NCI-H2171 (cell line): ENCODE measurements around the gene RSF1.
"Not testable (repeated sequence)": the region's sequence is repeated elsewhere in the genome, so short reads cannot be mapped to it uniquely, and the experiment has no call there.

Experiments
- DNase-seq: peaks from one replicate; lab custom pipeline; 2025; lab: John Stamatoyannopoulos, UW

The RSF1 gene, protein sequence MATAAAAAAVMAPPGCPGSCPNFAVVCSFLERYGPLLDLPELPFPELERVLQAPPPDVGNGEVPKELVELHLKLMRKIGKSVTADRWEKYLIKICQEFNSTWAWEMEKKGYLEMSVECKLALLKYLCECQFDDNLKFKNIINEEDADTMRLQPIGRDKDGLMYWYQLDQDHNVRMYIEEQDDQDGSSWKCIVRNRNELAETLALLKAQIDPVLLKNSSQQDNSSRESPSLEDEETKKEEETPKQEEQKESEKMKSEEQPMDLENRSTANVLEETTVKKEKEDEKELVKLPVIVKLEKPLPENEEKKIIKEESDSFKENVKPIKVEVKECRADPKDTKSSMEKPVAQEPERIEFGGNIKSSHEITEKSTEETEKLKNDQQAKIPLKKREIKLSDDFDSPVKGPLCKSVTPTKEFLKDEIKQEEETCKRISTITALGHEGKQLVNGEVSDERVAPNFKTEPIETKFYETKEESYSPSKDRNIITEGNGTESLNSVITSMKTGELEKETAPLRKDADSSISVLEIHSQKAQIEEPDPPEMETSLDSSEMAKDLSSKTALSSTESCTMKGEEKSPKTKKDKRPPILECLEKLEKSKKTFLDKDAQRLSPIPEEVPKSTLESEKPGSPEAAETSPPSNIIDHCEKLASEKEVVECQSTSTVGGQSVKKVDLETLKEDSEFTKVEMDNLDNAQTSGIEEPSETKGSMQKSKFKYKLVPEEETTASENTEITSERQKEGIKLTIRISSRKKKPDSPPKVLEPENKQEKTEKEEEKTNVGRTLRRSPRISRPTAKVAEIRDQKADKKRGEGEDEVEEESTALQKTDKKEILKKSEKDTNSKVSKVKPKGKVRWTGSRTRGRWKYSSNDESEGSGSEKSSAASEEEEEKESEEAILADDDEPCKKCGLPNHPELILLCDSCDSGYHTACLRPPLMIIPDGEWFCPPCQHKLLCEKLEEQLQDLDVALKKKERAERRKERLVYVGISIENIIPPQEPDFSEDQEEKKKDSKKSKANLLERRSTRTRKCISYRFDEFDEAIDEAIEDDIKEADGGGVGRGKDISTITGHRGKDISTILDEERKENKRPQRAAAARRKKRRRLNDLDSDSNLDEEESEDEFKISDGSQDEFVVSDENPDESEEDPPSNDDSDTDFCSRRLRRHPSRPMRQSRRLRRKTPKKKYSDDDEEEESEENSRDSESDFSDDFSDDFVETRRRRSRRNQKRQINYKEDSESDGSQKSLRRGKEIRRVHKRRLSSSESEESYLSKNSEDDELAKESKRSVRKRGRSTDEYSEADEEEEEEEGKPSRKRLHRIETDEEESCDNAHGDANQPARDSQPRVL (N-terminal part only)

DNA sequence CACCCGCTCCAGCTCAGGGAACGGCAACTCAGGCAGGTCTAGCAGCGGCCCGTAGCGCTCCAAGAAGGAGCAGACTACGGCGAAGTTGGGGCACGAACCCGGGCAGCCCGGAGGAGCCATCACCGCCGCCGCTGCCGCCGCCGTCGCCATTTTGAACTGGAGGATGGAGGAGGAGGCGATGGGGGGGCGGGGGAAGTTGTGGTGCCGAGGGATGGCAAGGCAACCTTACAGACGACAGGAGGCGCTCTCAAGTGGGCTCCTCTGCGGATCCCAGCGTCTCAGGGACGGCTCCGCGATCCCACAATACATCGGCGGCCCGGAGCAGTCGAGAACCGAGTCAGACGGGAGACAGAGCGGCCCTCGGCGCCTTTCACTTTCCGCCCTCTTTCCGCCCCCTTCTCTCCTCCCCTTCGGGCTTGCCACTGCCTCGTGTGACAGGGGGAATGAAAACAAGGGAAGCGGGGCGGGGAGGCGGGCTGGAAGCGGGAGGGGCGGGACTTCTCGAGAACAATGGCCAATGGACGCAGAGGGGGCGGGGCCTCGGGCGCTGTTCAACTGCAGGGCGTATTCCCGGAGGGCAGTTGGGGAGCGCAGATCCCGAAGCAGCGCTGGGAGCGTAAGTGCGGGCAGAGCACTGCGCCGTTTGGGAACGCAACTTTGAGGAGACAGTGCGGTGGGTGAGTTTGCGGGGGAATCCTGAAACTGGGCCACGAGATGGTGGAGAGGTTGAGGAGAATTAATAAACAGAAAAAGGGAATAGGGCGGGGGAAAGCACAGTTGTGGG lies at the start of gene RSF1, which contains the start of gene AAMDC:
Gene RSF1, minus strand, starts transcription at position 158 of the 784 bp plus-strand sequence. Its CDS starts 8 bp downstream, at position 150.
Gene AAMDC, plus strand, starts transcription at position 580 of the 784 bp plus-strand sequence. CDS start 21,353 bp downstream, outside the sequence.
- DNase-seq: peak; percentile 100

DNA sequence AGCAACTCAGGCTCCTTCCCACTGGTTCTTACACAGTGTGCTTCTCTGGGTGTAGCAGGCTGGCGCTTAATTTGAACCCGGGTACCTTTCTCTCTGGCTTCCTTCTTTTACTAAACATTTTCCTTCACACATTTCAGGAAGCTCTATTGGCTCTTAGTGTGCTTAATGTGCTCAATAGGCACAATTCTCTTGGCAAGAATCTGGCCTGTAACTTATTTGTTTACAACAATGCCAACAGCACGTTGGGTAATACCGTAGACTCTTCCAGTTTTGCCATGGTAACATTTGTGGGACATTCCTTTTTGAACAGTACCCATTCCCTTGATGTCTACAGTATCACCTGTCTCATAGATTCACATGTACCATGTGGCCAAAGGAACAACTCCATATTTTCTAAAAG lies 48.2 kb upstream of the RSF1 start:
- no peak for DNase-seq

DNA sequence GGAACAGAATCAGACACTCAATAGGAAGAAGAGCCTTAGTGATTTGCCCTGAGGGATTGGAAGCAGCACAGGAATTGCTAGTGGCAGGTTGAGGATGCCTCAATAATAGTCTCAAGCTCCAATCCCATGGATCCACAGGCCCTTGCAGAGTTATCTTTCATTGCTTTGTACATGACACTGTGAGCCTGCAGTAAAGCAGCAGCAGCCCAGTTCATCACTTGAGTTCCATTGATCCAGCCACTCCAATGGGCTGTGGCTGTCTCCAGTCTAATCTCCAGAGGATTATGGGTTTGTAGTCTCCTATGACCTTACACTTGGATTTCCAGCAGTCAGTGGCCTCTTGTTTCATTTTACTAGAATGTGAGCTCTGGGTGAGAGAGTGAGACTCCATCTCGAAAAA lies 45.8 kb upstream of the RSF1 start:
- no peak for DNase-seq

DNA sequence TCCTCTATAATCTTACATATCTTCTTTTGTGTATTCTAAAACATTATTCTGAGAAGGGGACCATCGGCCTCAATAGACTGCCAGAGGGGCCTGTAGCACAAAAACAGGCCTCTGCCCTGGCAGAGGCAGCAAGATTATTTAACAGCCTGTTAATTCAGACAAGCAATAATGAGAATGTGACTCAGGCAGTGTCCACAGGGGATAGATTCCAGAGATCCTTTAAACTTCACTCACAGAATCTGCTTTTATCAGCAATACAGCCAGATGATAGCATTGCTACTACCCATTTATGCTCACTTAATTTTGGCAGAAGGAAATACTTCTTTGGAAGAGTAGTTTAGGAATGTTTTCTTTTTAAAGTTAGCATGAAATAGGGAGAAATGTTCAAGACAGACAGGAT lies 45.3 kb upstream of the RSF1 start:
- DNase-seq: no peak

DNA sequence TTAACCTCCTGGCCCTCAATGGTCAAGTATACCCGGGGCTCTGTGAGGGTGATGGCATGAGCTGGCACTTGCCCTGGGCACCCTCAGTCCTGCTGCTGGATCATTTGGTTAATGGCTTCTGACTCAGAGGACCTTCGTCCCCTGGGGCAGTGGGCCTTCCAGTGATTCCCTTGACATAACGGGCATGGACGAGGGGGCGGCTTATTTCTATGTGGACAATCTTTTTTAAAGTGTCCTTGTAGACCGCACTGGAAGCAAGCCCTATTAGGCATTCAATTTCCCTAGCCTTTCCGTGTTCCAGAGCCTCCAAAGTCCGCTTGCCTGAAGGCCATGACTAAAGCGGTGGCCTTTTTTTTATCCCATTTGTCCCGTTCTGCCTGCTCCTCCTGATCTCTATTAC lies 40.9 kb upstream of the RSF1 start:
- not testable (repeated sequence) for DNase-seq

DNA sequence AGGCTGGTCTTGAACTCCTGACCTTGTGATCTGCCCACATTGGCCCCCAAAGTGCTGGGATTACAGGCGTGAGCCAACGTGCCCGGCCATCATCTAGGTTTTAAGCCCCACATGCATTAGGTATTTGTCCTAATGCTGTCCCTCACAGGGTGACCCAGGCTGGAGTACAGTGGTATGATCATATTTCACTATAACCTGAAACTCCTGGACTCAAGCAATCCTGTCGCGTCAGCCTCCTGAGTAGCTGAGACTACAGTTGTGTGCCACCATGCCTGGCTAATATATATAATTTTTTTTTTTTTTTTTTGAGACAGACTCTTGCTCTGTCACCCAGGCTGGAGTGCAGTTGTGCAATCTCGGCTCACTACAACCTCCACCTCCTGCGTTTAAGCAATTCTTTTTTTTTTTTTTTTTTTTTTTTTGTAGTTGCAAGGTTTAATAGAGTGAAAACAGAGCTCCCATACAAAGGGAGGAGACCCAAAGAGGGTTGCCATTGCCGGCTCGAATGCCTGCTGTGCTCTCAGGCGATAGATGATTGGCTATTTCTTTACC lies 37.5 kb upstream of the RSF1 start:
- DNase-seq: not testable (repeated sequence)

DNA sequence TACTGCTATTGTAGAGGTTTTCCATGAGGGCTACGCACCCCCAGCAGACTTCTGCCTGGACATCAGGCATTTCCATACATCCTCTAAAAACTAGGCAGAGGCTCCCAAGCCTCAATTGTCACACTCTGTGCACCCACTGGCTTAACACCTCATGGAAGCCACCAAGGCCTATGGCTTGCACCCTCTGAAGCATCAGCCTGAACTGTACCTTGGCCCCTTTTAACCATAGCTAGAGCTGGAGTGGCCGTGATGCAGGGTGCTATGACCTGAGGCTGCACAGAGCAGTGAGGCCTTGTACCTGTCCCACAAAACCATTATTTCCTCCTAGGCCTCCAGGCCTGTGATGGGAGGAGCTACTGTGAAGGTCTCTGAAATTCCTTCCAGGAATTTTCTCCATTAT lies 34.3 kb upstream of the RSF1 start:
- no peak for DNase-seq

DNA sequence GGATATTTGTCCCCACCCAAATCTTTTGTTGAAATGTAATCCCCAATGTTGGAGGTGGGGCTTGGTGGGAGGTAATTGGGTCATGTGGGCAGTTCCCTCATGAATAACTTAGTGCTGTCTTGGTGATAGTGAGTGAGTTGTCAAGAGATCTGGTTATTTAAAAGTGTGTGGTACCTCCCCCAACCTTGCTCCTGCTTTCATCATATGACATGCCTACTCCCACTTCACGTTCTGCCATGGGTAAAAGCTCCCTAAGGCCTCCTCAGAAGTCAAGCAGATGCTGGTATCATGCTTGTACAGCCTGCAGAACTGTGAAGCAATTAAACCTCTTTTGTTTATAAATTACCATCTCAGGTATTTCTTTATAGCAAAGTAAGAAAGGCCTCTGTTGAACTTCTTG lies 31.0 kb upstream of the RSF1 start:
- no peak for DNase-seq

DNA sequence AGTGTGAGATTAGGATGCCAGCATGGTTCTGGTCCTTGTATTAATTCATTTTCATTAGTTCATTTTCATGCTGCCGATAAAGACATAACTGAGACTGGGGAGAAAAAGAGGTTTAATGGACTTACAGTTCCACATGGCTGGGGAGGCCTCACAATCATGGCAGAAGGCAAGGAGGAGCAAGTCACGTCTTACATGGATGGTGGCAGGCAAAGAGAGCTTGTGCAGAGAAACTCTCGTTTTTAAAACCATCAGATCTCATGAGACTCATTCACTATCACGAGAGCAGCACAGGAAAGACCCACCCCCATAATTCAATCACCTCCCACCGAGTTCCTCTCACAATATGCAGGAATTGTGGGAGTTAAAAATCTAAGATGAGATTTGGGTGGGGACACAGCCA lies 23.2 kb upstream of the RSF1 start:
- DNase-seq: not testable (repeated sequence)

DNA sequence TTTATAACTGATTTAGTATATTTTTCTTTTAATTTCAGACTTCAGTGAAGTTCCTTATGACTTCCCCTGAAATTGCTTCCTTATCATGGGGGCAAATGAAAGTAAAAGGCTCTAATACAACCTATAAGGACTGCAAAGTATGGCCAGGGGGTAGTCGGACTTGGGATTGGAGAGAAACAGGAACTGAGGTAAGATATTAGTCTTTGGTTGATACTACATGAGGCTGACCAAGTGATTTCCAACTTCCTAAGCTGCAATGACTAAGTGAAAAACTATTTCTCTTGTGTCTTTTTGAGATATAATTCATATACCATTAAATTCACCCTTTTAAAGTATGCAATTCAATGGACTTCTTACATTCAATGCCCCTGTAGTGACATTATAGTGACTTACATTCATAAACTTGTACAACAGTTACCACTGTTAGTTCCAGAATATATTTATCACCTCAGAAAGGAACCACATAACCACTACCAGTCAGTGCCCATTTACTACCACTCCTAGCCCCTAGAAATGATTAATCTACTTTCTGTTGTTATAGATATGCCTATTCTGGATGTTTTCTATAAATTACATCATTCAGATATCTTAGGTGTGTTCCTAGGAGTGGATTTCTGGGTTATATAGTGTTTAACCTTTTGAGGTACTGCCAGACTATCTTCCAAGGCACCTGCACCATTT lies 22.1 kb upstream of the RSF1 start:
- no peak for DNase-seq

DNA sequence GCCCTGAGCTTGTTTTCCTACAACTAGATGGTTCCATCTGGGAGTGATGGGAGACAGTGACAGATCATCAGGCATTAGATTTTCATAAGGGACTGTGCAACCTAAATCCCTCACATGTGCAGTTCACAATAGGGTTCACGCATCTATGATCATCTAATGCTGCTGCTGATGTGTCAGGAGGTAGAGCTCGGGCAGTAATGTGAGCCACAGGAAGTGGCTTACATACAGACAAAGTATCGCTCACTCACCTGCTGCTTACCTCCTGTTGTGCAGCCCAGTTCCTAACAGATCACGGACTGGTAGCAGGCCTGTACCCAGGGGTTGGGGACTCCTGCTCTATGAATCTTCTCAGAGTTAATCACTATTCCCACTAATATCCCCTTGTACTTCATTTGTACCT lies 12.8 kb upstream of the RSF1 start:
- DNase-seq: no peak

DNA sequence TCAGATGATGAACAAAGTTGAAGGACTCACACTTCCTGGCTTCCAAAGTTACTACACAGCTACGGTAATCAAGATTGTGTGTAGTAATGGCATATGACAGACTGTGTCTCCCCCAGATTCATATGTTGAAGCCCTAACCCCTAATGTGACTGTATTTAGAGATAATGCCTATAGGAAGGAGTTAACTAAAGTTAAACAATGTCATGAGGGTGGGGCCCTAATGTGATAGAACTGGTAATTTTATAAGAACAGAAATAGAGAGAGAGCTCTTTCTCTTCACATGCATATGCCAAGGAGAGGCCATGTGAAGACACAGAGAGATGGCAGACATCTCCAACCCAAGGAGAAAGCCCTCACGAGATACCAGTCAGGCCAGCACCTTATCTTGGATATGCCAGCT lies 8.4 kb upstream of the RSF1 start:
- no peak for DNase-seq

DNA sequence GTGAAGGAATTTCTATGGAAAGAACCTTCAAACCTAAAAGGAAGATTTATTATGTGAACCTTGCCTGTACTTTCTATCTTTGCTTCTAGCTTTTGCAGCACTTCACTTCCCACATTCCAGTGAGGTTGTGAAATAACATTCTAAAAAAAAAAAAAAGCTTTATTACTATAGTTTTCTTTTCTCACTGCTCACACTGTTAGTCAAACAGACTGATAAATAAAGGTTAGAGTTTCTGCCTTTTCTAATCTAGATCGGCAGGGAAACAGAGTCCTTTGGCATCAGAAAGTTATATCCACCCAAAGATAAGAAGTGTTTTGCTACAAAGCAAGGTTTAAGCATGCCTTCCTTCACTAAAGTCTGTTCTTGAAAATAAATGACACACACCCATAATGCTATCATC lies 3.3 kb upstream of the RSF1 start:
- DNase-seq: no peak

DNA sequence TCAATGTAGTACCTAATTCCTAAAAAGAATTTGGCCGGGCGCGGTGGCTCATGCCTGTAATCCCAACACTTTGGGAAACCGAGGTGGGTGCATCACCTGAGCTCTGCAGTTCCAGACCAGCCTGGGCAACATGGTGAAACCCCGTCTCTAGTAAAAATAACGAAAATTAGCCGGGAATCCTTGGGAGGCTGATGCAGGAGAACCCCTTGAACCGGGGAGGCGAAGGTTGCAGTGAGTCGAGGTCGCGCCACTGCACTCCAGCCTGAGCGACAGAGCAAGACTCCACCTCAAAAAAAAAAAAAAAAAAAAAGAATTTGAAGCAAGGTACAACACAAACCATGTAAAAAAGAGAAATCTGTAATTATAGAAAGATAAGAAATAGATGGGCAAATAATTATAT lies 1.6 kb upstream of the RSF1 start:
- not testable (repeated sequence) for DNase-seq

DNA sequence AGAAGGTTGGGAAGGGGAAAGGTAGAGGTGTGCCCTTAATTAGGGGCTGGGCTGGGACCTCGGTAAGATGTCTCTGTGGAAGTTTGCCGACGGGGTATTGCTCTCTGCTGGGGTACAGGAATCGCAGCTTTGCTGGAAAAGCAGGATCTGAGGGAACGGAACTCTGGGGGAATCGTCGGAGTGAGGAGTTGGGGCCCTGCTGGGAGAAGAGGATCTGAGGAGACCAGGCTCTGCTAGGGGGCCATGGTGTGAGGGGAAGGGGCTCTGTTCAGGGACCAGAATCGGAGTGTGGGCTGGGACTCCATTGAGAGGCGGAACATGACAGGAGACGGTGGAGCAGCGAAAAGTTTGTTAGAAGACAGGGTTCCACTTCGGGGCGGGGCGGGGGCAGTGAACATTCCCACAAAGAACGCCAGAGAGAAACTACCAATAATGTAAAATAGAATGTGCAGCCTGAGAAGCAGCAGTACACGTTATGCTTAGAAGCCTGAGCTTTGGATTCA lies 878 bp upstream of the RSF1 start:
- DNase-seq: no peak

DNA sequence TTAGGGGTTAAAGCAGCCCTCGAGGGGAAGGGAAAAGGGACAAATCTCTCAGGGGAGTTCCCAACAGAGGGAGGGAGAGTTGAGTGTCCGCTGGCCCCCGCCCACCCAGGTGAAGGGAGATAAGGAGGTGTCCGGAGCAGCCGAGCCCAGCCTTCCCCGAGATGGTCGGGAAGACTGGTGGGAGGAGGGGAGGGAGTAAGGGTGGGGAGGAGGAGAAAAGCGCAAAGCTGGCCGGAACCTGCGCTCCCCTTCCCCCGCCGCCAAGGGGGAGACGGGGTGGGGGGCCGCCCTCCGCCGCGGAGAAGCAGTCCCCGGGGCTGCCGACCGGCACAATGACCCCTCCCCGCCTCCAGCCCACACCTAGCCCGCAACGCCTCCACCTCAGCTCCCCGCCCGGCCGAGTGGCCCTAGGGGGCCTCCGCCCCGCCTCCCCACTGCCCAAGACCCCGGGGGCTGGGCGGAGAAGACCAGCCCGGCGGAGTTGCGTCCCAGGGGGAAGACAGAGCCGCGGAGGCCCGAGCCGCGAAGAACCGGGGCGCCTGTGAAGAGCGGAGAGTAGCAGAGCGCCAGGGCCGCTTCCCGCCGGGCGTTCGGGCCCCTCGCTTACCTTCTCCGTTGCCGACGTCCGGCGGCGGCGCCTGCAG lies 479 bp downstream of the RSF1 start:
- DNase-seq: peak; percentile 44

DNA sequence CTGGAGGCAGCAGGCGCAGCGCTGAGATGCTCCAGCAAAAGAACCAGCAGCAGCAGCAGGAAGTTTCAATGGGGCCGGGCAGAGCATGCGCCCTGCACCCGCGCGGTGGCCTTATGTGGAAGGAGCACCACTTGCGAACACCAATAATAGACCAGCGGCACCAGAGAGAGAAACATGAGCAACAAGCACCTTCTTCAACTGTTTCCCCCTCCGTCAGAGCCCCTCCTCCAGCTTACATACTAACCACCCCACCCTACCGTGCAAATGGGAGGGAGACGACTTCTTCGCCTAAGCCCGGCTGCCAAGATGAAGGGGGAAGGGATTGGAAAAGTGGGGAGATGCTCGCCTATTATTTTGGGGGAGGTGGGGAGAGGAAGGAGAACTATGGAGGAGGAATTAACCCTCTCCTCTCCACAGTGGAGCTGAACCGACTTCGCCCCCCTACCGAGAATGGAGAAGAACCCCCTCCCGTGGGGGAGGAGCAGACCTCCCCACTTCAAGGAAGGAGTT lies 1.1 kb downstream of the RSF1 start:
- DNase-seq: peak; percentile 87

DNA sequence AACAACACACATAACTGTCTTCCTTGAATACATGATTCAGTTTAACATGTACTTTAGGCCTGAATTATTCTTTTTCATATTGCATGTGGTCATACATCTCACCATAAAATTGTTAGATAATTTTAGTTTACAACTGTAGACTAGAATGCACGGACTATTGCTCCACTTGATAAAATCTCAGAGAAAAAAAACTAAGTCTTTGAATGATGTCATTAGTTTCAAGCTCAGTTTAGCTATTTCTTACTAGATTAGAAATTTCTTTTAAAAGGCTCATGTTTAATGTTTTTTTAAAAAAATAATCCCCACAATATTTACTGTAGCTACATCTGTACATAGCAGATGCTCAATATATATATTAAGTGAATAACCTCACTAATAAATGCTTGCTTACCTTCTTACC lies 5.1 kb downstream of the RSF1 start:
- DNase-seq: no peak

DNA sequence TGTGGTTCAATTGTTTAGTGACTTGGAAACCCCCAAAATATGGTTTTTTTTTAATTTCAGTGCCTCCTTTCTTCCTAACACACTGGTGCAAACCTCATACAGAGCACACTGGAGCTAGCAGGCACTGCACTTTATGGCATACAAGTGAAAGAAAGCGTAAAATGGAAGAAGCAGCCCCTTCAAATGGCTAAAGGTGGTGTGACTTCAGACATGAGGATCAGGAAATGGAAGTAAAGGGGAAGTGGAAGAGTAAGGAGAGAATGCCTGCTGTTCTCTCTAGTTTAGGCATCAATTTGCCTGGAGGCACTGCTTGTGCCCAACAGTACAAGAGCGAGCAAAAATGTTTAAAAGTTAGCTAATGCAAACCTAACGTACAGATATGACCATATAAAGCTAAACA lies 5.7 kb downstream of the RSF1 start:
- DNase-seq: no peak
